Ramos (cell line): ENCODE results near the gene PYGM.

ENCODE experiments used
- in situ Hi-C: fragments of 300-500 bp; cut with MboI; formaldehyde crosslinking; loops from one replicate; pipeline ENCODE4 v1.14.3; 2022; ENCODE audit warnings: low sequenced_read_pairs; ENCODE audit not compliant: unreplicated experiment

The PYGM gene

GRCh38 chr11:64769283-64769682, 9.5 kb upstream of the PYGM start:
- in situ Hi-C loops: no loop called here

GRCh38 chr11:64768300-64768694, 8.5 kb upstream of the PYGM start:
- in situ Hi-C loops: no loop called here

- in situ Hi-C loops: no loop called here
Measured at GRCh38 chr11:64767344-64768299, 7.8 kb upstream of the PYGM start.

DNA sequence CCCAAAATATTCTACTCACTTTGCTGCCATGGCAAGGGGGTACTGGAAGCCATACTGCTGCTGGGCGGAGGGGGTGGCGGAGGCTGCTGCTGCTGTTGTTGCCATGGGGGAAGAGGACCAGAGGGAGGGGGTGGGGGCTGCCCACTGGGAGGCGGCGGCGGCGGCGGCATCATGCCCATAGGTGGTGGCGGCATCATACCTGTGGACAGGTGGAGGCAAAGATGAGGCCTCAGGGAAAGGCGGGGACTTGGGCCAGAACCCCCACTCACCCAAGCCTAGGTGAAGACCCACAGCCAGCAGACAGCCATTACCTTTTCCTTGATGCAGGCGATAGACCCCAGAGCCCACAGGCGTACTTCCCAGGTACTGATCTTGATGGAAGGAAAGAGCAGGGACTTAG, 7.1 kb upstream of the PYGM start:
- in situ Hi-C loops: no loop called here

DNA sequence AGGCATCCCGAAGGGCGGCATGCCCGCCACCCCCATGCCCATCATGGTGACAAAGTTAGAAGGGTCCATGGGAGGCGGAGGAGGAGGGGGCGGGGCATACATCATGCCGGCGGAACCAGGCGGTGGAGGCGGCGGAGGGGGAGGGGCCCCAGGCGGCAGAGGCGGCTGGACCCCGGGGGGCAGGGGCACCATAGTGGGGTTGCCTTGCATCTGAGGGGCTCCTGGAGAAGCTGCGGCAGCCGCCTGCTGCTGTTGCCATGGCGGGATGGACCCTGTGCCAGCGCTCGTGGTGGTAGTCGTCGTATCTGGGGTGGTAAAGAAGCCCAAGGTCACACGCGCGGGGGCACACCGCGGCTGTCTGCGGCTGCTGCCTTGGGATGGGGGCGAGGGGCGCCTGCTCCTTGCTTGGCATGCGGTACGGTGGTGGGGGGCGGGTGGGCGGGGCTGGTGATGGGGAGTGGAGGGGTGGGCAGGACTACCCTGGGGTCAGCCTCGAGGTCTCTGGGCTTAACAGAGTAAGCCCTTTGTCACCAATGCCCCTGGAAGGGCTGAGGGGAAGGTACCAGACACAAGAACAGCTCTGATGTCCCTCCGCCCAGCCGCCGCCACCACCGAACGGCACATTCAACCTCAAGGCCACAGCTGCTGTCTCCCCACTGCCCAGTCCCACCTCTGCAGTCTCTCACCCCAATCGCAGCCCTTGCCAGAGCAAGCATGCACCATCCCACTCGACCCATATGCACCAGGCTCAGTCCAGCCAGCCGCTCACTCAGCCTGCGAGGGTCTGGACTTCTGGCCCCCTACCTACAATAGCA, 6.3 kb upstream of the PYGM start:
- in situ Hi-C loops: no loop called here

DNA sequence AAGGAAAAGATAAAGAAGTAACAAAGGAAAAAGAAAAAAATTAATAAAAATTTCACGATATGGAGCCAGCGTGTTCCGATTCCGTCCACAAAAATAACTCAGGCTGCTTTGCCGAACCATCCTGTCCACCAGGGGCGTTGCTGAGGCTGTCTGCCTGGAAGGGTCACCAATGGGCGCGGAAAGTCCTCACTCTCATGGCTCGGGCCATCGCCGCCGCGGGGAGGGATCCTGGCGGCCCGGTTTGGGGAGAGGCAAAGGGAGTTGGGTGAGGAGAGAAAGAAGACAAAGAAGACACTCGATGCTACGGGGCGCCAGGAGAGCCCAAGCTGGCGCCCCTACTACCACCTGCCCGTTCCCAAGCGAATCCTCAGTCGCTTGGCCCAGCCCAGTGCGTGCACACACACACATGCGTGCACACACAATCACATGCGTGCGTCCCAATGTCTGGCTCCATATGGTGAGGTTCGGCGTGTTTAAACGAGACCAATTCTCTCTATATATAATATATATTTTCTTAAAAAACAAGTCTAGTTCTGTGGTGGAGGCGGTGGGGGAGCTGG, 5.6 kb upstream of the PYGM start:
- in situ Hi-C loops: no loop called here

GRCh38 chr11:64764753-64765152, 5.0 kb upstream of the PYGM start:
- in situ Hi-C loops: no loop called here

DNA sequence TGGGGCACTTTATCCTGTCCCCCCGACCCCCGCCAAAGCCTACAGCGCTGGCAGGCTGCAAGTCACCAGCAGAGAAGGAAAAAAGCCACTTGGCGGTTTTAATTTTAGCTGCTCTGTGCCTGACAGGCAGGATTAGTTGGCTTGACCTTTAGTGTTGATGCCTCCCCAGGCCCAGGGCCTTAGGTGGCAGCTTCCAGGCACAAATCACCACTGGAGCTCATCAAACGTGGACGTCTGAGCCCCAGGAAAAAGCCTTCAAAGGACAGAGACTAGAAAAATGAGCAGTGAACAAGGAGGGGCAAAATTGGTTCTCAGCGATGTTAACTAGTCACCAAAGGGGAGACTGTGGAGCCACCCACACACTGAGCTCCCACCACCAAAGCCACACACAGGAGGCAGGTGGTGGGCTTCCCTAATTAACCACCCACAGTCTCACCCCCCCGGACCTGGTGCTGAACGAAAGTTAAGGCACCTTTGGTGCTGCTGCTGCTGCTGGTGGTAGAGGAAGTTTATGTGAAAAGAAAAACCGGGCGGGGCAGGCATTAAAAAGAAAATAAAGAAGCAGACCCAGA, 4.4 kb upstream of the PYGM start:
- in situ Hi-C loops: no loop called here

DNA sequence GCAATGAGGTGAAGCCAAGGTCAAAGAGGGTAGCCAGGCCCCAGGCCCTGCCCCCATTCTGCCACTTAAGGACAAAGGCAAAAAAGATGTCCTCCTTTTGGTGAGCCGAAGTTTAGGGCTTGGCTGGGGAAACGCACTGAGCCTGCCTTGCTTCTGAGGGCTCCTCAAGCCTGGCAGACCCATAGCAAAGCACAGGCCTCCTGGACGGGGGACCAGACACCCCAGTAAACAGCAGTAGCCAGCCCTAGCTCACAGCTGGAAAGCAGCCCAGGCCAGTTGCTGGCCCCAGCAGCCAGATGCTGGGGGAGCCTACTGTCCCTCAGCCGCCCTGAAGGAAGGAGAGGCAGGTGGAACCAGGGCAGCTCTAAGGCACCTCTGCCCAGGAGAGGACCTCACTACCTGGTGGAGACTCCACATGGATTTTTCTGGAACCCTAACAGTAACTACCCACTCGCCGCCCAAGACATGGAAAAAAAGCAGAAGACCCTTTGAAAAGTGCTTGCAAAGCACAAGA, 3.8 kb upstream of the PYGM start:
- in situ Hi-C loops: no loop called here

DNA sequence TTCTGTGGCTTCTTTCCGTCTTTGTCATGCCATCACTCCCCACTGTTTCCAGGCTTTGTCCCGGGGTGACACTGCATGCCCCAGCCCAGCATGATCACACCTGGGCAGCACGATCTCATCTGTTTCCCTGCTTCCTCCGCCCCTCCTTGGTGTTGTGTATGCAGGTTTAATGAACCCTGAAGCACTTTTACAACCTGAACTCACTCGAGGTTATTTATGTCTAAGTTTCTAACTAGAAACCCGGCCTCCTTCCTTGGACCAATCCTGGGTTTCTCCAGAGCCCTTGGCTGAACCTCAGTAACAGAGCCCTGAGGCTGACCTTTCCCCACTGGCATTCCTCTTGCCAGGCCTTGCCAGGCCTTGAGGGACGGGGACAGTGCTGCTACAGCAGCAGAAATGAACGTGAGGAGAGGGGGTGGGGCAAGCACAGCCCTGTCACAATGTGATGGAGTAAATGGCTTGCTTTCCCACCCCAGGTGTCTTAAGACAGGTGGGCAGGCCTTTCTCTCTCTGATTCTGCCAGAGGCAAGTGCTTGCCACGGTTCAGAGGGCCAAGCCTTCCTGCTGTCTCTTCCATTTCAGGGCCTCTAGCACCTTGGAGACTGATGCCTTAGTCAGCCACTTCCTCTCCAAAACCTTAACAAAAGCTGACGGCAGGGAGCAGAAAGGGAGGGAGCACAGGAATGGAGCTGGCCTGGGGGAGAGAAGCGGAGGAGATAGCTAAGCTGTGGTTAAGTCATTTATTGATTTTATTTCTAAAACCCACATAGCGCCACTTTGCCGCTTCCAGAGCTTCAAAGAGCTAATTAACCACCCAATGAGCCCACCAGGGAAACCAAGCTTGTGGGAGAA, 3.1 kb upstream of the PYGM start:
- in situ Hi-C loops: no loop called here

GRCh38 chr11:64762277-64762673, 2.5 kb upstream of the PYGM start:
- in situ Hi-C loops: no loop called here

GRCh38 chr11:64760759-64761420, 1.1 kb upstream of the PYGM start:
- in situ Hi-C loops: no loop called here

- in situ Hi-C loops: no loop called here
Measured at GRCh38 chr11:64759131-64759721, 548 bp downstream of the PYGM start.

DNA sequence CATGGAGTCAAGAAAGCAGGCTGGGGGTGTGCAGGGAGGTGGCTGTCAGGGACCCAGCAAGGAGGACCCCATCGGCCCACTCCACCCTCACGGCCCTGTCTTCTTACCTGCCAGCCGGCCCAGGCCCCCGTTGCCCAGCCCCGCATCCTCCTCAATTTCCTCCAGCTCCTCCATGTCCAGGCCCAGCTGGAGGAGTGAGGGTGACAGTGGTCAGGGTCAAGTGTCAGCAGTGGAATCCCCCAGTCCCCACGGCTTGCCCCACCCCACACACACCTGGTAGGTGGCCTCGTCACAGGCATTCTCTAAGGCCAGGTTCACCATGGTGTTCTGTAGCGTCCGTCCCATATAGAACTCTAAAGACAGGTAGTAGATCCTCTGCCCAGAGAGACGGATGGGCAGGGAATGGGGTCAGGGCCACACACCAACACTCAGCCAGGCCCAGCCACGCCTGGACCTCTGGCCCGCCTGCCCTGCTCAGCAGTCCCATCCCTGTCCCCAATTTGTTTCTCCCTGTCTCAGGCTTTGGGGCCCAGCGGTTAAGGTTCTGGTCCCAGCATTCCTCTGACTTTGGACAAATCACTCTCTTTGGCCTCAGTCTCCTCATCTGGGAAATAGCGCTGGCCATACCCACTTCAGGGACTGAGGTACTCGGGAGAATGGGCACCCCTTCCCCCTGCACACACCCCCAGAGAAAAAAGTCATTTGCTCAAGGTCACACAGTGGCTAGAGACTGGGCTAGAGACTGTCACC, 1.3 kb downstream of the PYGM start:
- in situ Hi-C loops: no loop called here

- in situ Hi-C loops: no loop called here
Measured at GRCh38 chr11:64757549-64758329, 2.0 kb downstream of the PYGM start.

DNA sequence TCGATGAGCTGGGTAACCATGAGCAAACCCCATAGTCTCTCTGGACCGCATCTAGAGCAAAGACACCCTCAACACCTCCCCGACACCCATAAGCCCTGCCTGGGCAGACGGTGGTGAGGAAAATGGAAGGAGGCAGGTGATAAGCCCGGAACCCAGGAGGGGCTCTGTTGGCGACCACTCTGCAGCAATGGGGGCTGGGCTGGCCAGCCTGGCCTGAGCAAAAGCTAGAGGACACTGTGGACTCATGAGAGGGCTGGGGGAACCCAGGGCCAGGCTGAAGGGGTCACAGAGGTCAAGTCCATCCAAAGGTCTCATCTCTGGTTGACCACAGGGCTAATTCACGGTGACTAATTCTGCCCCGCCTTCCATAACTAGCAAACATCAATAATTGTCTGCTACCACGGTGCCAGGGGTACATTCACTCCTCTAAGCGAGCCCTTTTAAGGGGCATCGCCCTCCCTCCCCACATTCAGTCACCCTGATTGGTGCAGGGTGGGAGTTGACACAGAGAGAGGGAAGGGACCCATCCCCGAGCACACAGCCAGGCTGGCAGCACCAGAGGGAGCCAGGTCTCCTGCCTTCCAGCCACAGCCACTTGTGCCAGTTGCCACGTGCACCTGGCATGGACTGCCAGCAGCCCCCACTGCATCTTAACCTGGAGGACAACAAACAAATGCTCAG, 4.0 kb downstream of the PYGM start:
- in situ Hi-C loops: no loop called here
